Astrocyte (in vitro differentiated cells and primary cell): Measurements from ENCODE around the gene F8. TPM values are rescaled to one million over a fixed set of nuclear protein-coding genes. Genes with fewer than 3 reads are reported as not detected.
A peak's percentile ranks its signal among the peaks of the same experiment; 100 is the strongest.

Experiments used
- DNase-seq: peaks from one replicate; pipeline ENCODE4 v3.0.0-alpha.2; 2010; ENCODE audit warnings: low read depth
- FAIRE-seq: peaks from 2 replicates; lab custom pipeline; 2011; peaks lifted over from hg19 to GRCh38; lab: Jason Lieb, UNC
- H2AFZ ChIP-seq: 2 replicates; pipeline ENCODE4 v1.6.0; 2012; ENCODE audit warnings: low read depth, low read length, inconsistent platforms
- H3K27ac ChIP-seq: 2 replicates; pipeline ENCODE4 v1.5.1; 2011; ENCODE audit warnings: low read depth, low read length, inconsistent platforms
- H3K27me3 ChIP-seq: 2 replicates; pipeline ENCODE4 v1.6.0; 2011; ENCODE audit warnings: low read length, inconsistent platforms; ENCODE audit not compliant: insufficient read depth
- H3K36me3 ChIP-seq: 2 replicates; pipeline ENCODE4 v1.5.1; 2011; ENCODE audit warnings: low read length, inconsistent platforms; ENCODE audit not compliant: insufficient read depth
- H3K4me1 ChIP-seq: 2 replicates; pipeline ENCODE4 v1.5.1; 2011; ENCODE audit warnings: low read length, inconsistent platforms; ENCODE audit not compliant: insufficient read depth
- H3K4me2 ChIP-seq: 2 replicates; pipeline ENCODE4 v1.6.0; 2012; ENCODE audit warnings: low read length, inconsistent platforms
- H3K4me3 ChIP-seq: 2 replicates; pipeline ENCODE4 v1.5.1; 2011; ENCODE audit warnings: low read depth, mild to moderate bottlenecking, low read length, inconsistent platforms; ENCODE audit not compliant: insufficient read depth
- H3K79me2 ChIP-seq: 2 replicates; pipeline ENCODE4 v1.6.0; 2012; ENCODE audit warnings: mild to moderate bottlenecking, low read length, inconsistent platforms; ENCODE audit not compliant: insufficient read depth
- H3K9ac ChIP-seq: 2 replicates; pipeline ENCODE4 v1.6.0; 2012; ENCODE audit warnings: mild to moderate bottlenecking, low read length, inconsistent platforms
- H3K9me3 ChIP-seq: 2 replicates; pipeline ENCODE4 v1.5.1; 2012; ENCODE audit warnings: low read depth, mild to moderate bottlenecking, low read length, inconsistent platforms; ENCODE audit not compliant: insufficient read depth
- H4K20me1 ChIP-seq: 2 replicates; pipeline ENCODE4 v1.6.0; 2012; ENCODE audit warnings: low read length, inconsistent platforms; ENCODE audit not compliant: insufficient read depth
- H3K27ac Mint-ChIP-seq: one replicate; pipeline ENCODE4 v1.8.0; 2021; ENCODE audit warnings: mild to moderate bottlenecking, mixed read lengths; ENCODE audit not compliant: unreplicated experiment
- H3K27me3 Mint-ChIP-seq: one replicate; pipeline ENCODE4 v1.8.0; 2021; ENCODE audit warnings: low read depth, mixed read lengths; ENCODE audit not compliant: unreplicated experiment
- H3K36me3 Mint-ChIP-seq: one replicate; pipeline ENCODE4 v1.8.0; 2021; ENCODE audit warnings: low read depth, mixed read lengths; ENCODE audit not compliant: unreplicated experiment
- H3K4me1 Mint-ChIP-seq: one replicate; pipeline ENCODE4 v1.8.0; 2021; ENCODE audit warnings: low read depth, mixed read lengths; ENCODE audit not compliant: unreplicated experiment
- H3K4me3 Mint-ChIP-seq: one replicate; pipeline ENCODE4 v1.8.0; 2021; ENCODE audit warnings: mild to moderate bottlenecking, moderate library complexity, mixed read lengths; ENCODE audit not compliant: unreplicated experiment
- H3K9me3 Mint-ChIP-seq: one replicate; pipeline ENCODE4 v1.8.0; 2021; ENCODE audit warnings: mild to moderate bottlenecking, mixed read lengths; ENCODE audit not compliant: unreplicated experiment
- EZH2 ChIP-seq: IDR thresholded peaks from 2 replicates; pipeline ENCODE4 v1.6.1; 2012; ENCODE audit warnings: mild to moderate bottlenecking, low read length, inconsistent platforms; ENCODE audit not compliant: insufficient read depth
- total RNA-seq: library from RNA; stranded (reverse); gene quantifications from 2 replicates; pipeline ENCODE4 v1.2.1, GENCODE V29; 2021
- TF ChIP-seq, protein P1 (sequence below): IDR thresholded peaks from 2 replicates; pipeline ENCODE4 v1.5.1; 2011; ENCODE audit warnings: low read depth, mild to moderate bottlenecking, inconsistent platforms, low read length, moderate library complexity; ENCODE audit not compliant: insufficient read depth

Gene F8
- total RNA-seq, 1 donor from 2014 or later: 2.5 TPM

DNA sequence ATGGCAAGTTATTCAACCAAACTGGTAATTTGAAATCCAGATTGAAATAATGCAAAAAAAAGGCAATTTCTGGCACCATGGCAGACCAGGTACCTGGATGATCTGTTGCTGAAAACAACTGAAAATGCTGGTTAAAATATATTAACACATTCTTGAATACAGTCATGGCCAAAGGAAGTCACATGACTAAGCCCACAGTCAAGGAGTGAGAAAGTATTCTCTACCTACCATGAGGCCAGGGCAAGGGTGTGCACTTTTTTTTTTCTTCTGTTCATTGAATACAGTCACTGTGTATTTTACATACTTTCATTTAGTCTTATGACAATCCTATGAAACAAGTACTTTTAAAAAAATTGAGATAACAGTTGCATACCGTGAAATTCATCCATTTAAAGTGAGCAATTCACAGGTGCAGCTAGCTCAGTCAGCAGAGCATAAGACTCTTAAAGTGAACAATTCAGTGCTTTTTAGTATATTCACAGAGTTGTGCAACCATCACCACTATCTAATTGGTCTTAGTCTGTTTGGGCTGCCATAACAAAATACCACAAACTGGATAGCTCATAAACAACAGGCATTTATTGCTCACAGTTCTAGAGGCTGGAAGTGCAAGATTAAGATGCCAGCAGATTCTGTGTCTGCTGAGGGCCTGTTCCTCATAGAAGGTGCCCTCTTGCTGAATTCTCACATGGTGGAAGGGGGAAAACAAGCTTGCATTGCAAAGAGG lies 212.4 kb downstream of the F8 start:
- Histone ChIP-seq H3K36me3 (no peaks in the 10 kb centered on the region), H4K20me1 (no peaks in the 10 kb centered on the region), H3K27ac (no peak overlapping the region), H3K79me2 (no peaks in the 10 kb centered on the region), H3K9ac (no peak overlapping the region), H3K4me2 (no peak overlapping the region), H3K9me3 (no peaks in the 10 kb centered on the region), H2AFZ (no peak overlapping the region), H3K4me3 (no peak overlapping the region), H3K27me3 (no peaks in the 10 kb centered on the region), H3K4me1 (peaks cover 5% of the 10 kb centered on the region)
- Mint-ChIP-seq H3K36me3 (no peaks in the 10 kb centered on the region), H3K9me3 (peaks cover 6% of the 10 kb centered on the region), H3K27me3 (no peaks in the 10 kb centered on the region), H3K4me1 (no peaks in the 10 kb centered on the region), H3K4me3 (no peak overlapping the region), H3K27ac (no peak overlapping the region)
- TF ChIP-seq, protein P1, sequence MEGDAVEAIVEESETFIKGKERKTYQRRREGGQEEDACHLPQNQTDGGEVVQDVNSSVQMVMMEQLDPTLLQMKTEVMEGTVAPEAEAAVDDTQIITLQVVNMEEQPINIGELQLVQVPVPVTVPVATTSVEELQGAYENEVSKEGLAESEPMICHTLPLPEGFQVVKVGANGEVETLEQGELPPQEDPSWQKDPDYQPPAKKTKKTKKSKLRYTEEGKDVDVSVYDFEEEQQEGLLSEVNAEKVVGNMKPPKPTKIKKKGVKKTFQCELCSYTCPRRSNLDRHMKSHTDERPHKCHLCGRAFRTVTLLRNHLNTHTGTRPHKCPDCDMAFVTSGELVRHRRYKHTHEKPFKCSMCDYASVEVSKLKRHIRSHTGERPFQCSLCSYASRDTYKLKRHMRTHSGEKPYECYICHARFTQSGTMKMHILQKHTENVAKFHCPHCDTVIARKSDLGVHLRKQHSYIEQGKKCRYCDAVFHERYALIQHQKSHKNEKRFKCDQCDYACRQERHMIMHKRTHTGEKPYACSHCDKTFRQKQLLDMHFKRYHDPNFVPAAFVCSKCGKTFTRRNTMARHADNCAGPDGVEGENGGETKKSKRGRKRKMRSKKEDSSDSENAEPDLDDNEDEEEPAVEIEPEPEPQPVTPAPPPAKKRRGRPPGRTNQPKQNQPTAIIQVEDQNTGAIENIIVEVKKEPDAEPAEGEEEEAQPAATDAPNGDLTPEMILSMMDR: no peak
- no peak for TF ChIP-seq EZH2
- no peak for FAIRE-seq
- no peak for DNase-seq

- FAIRE-seq (no peak), DNase-seq (no peak)
- Histone ChIP-seq H3K4me1 (peaks cover 5% of the 10 kb centered on the region), H4K20me1 (no peaks in the 10 kb centered on the region), H3K79me2 (no peaks in the 10 kb centered on the region), H3K27ac (no peak overlapping the region), H3K4me2 (no peak overlapping the region), H3K9ac (no peak overlapping the region), H3K27me3 (no peaks in the 10 kb centered on the region), H3K4me3 (no peak overlapping the region), H2AFZ (no peak overlapping the region), H3K9me3 (no peaks in the 10 kb centered on the region), H3K36me3 (no peaks in the 10 kb centered on the region)
- H3K27me3 Mint-ChIP-seq: no peaks in the 10 kb centered on the region
- TF ChIP-seq EZH2: no peak
- TF ChIP-seq, protein P1: no peak
- H3K4me3 Mint-ChIP-seq: no peak overlapping the region
- H3K27ac Mint-ChIP-seq: no peak overlapping the region
- H3K36me3 Mint-ChIP-seq: no peaks in the 10 kb centered on the region
- peaks cover 6% of the 10 kb centered on the region for H3K9me3 Mint-ChIP-seq
- H3K4me1 Mint-ChIP-seq: peaks cover 3% of the 10 kb centered on the region
Measured at GRCh38 chrX:154806837-154807501, 215.6 kb downstream of the F8 start.

DNA sequence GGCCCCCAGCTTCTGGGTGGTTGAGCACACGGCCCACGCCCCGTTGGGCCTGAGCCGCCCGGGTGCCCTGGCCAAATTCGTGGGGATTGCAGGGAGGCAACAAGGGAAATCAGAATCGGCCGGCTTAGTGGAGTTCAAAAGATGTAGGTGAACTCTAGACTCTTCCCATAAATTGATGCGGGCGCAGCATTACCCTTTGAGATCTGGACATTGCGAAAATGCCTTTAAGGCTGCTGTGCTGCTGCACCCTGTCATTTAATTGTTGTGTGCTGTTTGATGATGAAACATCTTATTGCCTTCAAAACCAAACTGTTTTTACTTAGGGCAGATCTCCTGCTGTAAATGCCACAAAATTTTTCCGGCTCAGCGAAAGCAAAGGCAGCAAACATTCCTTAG lies 216.8 kb downstream of the F8 start:
- Mint-ChIP-seq H3K27ac (no peak overlapping the region), H3K4me3 (peak overlapping the region; percentile 82), H3K27me3 (no peaks in the 10 kb centered on the region), H3K4me1 (peaks cover 3% of the 10 kb centered on the region), H3K36me3 (no peaks in the 10 kb centered on the region), H3K9me3 (peaks cover 6% of the 10 kb centered on the region)
- no peak for TF ChIP-seq EZH2
- TF ChIP-seq, protein P1: no peak
- DNase-seq: peak; percentile 13
- Histone ChIP-seq H3K9ac (peak overlapping the region; percentile 76), H3K4me2 (peak overlapping the region; percentile 88), H3K79me2 (no peaks in the 10 kb centered on the region), H3K27me3 (no peaks in the 10 kb centered on the region), H3K9me3 (no peaks in the 10 kb centered on the region), H4K20me1 (no peaks in the 10 kb centered on the region), H3K4me1 (peaks cover 5% of the 10 kb centered on the region), H3K36me3 (no peaks in the 10 kb centered on the region), H3K4me3 (peak overlapping the region; percentile 68), H2AFZ (peak overlapping the region; percentile 75), H3K27ac (no peak overlapping the region)
- FAIRE-seq: peak; percentile 85
